OCI-M1 (cell line): Measurements from ENCODE around the gene ABCF3.
"Not testable (repeated sequence)": the region's sequence is repeated elsewhere in the genome, so short reads cannot be mapped to it uniquely, and the experiment has no call there.

Source experiments
- DNase-seq: peaks from one replicate; lab custom pipeline; 2025; lab: John Stamatoyannopoulos, UW

ABCF3 gene, protein sequence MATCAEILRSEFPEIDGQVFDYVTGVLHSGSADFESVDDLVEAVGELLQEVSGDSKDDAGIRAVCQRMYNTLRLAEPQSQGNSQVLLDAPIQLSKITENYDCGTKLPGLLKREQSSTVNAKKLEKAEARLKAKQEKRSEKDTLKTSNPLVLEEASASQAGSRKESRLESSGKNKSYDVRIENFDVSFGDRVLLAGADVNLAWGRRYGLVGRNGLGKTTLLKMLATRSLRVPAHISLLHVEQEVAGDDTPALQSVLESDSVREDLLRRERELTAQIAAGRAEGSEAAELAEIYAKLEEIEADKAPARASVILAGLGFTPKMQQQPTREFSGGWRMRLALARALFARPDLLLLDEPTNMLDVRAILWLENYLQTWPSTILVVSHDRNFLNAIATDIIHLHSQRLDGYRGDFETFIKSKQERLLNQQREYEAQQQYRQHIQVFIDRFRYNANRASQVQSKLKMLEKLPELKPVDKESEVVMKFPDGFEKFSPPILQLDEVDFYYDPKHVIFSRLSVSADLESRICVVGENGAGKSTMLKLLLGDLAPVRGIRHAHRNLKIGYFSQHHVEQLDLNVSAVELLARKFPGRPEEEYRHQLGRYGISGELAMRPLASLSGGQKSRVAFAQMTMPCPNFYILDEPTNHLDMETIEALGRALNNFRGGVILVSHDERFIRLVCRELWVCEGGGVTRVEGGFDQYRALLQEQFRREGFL

DNA sequence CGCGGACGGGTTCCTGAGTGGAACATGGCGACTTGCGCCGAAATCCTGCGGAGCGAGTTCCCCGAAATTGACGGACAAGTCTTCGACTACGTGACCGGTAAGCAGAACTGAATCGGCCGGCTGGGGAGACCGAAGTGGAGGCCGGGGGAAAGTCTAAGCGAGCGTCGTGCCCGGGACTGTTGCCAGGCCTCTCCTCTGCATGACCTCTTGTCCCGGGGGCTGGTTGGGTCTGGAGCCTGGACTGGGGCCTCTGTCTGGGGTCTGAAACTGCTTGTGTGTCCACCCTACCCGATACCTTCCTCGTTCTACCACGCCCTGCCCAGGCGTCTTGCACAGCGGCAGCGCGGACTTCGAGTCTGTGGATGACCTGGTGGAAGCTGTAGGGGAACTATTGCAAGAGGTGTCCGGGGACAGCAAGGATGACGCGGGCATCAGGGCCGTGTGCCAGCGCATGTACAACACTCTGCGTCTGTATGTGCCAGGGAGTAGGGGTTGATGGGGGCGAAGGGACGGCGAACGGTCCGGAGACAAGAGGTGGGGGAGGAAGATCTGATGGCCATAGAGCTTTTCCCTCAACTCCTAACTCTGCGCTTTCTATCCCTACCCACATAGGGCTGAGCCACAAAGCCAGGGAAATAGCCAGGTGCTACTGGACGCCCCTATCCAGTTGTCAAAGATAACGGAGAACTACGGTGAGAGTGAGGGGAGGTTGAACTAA lies at the start of gene ABCF3:
ABCF3 (plus strand) TSS at position 16 of the 718 bp plus-strand sequence; CDS start at position 25, 9 bp downstream.
- peak; percentile 60 for DNase-seq

DNA sequence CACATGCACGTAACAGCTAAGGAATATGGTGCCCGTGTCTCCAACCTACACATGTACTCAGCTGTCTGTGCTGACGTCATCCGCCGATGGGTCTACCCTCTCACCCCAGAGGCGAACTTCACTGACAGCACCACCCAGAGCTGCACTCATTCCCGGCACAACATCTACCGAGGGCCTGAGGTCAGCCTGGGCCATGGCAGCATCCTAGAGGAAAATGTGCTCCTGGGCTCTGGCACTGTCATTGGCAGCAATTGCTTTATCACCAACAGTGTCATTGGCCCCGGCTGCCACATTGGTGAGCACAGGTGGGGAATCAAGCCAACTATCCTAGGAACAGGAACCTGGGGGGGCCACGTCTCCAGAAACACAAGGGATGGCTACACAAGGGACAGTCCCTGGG lies 45.6 kb upstream of the ABCF3 start:
- DNase-seq, result no peak

DNA sequence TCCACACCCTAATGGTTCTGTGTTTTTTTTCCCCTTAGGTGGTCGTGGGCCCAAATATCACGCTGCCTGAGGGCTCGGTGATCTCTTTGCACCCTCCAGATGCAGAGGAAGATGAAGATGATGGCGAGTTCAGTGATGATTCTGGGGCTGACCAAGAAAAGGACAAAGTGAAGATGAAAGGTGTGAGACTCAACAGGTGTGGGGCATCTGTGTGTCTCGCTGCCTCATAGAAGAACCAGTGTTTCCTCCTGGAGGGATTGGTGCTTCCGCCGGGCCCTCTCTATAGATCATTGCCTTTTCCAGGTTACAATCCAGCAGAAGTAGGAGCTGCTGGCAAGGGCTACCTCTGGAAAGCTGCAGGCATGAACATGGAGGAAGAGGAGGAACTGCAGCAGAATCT lies 43.8 kb upstream of the ABCF3 start:
- DNase-seq, result no peak

DNA sequence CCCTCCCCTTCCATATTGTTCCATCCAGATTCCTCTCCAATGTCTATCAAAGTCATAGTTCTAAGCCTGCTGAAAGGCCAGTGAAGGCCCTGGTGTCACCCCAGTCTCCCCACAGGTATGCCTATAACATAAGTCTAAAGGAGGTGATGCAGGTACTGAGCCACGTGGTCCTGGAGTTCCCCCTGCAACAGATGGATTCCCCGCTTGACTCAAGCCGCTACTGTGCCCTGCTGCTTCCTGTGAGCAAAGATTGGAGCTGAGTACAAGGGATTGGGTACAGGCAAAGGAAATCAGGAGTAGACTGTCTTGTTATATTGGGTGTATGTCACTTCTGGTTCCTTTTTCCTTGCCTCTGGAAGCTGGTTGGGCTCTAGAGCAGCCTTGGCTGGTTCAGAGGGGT lies 42.7 kb upstream of the ABCF3 start:
- no peak for DNase-seq

DNA sequence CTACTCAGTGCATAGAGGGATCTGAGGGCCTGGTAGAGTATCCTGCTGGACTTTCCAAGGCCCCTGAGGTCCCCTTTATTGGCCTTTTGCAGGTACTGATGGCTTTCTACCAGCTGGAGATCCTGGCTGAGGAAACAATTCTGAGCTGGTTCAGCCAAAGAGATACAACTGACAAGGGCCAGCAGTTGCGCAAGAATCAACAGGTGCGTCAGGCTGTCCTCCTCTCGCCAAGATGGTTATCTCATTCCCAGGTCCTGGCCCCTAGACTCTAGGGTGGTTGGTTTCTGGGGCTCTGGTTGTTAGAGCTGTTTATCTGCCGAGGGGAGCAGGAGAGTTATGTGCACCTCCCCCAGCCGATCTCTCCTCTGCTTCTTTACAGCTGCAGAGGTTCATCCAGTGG lies 41.5 kb upstream of the ABCF3 start:
- no peak for DNase-seq

DNA sequence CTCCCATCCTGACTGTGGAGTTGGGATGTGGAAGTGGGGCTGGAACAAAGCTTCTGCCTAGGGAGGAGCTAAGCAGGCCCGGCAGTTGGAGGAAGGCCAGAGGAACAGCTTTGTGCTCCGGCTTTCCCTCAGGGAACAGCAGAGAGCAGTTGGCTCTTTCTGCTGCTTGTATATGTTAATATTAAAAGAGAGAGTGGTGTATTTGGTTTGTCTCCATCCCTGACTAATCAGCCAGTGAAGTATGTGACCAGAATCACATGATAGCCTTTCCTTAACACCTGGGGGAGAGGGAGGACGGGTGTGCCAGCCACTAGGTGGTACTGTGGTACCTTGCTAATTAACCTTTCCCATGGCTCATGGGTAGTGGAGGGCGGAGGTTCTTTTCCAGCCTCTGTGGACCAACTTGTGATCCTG lies 40.9 kb upstream of the ABCF3 start:
- DNase-seq, result peak; percentile 18

DNA sequence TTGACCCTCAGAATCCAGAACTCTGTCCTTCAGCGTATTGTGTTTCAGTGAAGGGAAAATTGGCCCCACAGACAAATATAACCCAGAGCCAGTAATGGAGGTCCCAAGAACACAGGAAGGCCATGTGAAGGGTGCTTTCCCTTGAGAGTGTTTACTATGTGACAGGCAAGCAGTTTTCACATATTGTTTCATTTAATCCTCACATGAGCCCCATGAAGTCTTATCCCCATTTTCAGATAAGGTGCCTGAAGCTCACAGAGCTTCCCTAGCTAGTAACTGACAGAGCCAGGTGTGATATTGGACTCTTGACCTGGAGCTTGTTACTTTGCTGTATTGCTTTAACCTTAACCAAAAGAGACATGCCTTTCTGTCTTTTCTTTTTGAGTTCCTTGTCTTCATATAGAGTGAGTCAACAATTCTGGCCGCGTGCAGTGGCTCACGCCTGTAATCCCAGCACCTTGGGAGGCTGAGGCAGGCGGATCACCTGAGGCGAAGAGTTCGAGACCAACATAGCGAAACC lies 40.2 kb upstream of the ABCF3 start:
- DNase-seq, result no peak

DNA sequence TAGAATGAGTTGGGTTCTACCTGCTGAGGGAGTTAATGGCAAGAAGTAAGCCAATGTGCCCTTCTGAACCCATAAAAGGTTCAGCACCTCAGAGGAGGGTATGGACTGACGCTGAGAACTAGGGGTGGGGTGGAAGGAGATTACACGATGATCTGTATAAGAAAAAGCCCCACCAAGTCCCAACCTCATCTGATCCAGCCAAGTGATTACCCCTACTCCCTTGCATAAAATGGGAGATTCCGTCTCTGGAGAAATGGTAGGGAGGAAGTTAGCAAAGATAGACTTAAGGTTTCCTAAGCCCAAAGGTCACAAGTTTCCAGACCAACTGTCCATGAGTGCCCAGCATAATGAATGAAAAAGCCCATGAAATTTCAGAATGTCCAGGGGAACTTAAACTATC lies 37.9 kb upstream of the ABCF3 start:
- no peak for DNase-seq

DNA sequence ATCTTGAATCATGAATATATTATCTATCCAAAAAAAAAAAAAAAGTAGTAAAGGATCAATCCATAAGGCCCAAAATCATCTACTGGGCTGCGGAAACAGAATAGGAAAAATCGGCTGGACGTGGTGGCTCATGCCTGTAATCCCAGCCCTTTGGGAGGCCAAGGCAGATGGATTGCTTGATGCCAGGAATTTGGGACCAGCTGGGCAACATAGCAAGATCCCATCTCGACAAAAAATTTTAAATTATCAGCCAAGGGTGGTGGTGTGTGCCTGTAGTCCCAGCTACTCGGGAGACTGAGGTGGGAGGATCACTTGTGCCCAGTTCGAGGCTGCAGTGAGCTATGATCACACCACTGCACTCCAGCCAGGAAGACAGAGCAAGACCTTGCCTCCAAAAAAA lies 36.9 kb upstream of the ABCF3 start:
- DNase-seq, result no peak

DNA sequence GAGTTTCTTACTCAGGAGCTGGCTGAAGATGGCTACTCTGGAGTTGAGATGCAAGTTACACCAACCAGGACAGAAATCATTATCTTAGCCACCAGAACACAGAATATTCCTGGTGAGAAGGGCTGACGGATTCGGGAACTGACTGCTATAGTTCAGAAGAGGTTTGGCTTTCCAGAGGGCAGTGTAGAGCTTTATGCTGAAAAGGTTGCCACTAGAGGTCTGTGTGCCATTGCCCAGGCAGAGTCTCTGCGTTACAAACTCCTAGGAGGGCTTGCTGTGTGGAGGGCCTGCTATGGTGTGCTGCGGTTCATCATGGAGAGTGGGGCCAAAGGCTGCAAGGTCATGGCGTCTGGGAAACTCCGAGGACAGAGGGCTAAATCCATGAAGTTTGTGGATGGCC lies 36.2 kb upstream of the ABCF3 start:
- not testable (repeated sequence) for DNase-seq

DNA sequence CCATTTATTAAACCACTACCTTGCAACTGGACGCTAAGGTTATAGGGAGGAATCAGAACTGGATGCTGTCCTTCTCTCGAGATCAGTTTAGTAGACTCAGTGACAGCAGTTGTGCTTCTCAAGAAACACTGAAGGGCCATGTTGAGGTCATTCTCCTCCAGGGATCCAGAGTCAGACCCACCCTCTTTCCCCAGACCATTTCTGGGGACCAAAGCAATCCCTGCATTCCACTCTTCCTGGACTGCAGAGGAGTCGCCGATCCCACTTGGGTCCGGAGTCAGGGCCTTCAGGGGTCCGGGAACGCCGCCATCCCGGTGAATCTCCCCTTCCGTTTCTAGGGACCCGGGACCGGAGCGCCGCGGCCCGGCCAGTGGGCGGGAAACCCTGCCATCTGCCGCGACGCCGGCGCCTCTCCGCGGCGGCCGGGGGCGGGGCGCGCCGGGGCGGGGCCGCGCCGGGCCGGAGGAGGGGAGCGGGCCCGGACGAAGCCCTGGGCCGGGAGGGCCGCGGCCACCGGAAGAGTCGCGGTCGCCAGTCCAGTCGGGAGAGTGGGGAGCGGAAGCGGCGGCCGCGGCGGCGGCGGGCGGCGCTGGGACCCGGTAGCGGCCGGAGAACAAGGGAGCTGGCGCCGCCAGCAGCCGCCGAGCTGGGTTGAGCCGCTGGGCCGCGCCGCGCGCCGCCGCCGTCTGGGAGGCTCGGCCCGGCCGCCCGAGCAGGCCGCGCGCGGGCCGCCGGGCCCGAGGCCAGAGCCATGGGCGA lies 30.9 kb upstream of the ABCF3 start, which contains the start of gene DVL3:
DVL3 (plus strand) TSS at position 493 of the 759 bp plus-strand sequence; CDS start at position 752, 259 bp downstream.
- DNase-seq, result peak; percentile 60

DNA sequence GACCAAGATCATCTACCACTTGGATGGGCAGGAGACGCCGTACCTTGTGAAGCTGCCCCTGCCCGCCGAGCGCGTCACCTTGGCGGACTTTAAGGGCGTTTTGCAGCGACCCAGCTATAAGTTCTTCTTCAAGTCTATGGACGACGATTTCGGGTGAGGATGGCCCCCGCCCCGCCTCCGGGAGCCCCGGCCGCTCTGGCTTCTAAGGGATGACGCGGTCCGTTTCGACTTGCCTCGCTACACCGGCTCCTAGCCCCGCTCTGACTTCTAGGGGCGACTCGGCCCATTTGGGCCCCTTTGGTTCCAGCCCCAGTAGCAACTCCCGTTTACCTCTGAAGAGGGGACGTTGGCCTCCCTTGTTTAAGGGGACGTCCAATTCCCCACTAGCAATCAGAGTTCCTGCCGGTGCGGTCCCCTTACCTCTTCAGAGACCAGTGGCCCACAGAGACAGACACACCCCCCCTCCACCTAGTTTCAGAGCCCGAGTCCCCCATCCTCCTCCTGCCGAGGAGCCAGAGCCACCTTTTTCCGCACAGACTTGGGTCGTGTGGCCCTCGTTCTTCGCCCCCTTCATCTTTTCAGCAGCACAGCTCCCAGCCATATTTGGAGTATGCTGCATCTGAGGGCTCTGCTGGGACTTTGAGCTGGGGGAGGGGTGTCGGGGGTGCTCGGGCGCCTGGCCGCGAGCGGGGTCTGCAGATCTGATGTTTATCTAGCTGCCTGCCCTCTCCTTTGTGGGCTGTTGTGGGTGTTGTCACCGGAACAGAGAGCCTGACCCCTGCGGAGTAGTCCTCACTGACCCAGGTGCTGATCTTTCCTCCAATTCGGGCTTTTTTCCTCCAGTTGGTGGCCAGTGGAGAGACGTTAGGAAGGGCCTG lies 30.1 kb upstream of the ABCF3 start:
- peak; percentile 53 for DNase-seq

DNA sequence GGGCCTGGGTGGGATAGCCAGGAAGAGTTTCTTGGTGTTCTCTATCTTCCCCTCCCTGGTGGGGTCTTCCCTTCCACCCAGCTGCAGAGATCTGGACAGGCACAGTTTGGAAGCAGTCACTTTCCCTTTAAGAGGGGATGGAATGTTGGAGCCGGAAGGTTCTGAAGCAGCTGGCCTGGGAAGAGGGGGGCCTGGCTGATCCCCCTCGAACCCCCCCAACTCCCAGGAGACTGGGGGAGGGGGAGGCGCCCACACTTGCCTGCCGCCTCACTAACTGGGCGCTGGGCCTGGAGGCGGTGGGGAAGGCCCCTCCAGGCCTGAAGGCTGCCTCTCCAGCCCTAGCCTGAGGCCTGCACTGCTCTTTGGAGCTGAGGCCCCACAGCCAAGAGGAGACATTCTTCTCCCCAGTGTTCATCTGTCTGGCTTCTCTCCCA lies 29.5 kb upstream of the ABCF3 start:
- no peak for DNase-seq

DNA sequence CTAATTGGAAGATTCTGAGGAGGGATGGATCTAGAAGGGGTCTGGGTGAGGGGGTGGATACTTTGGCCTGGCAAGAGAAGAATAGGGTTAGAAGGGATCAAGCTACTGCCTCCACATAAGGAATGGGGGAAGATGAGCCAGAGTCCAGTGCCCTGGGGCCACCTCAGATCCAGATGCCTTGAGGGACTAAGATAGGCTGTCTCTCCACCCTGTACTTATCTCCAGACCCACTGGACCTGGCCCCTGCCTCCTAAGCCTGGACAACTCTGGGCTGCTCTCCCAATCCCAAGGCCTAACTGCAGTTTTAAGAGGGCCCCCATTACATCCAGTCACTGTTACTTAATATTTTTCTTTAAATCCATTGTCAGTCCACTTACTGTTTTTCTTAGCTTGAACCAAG lies 28.8 kb upstream of the ABCF3 start:
- no peak for DNase-seq

DNA sequence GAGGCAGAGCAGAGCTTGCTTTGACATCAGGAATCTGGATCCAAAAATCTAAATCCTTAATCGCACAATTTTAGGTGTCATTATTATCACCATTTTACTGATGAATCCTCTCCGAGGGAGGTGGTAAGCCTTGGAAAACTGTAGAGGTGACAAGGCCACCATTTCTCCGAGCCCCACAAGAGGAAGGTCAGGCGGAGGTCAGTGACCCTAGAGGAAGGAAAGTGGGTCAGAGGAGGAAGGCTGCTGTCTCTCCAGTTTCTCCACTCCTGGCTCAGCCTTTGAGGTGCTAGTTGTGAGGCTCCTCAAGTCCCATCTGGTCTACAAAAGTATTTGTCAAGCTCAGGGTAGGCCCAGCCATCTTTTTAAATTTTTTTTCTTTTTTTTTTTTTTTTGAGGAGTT lies 27.6 kb upstream of the ABCF3 start:
- no peak for DNase-seq

DNA sequence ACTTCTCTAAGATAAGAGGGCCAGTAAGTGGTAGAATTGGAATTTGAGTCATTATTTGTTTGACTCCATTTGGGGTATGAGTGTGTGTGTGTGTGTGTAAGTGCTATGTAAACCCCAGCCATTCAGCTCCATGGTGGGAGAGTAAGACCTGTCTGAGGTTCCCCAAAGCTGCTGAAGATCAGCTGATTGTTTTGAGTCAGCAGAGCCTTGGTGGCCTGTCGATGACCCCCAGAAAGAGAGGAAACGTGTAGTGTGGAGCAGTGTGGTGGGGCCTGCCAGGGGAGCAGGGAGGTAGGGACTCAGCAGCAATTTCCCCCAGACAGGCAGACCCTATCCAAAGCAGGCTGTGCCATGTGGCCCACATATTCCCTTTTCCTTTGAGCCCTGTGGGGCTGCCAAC lies 25.5 kb upstream of the ABCF3 start:
- no peak for DNase-seq

DNA sequence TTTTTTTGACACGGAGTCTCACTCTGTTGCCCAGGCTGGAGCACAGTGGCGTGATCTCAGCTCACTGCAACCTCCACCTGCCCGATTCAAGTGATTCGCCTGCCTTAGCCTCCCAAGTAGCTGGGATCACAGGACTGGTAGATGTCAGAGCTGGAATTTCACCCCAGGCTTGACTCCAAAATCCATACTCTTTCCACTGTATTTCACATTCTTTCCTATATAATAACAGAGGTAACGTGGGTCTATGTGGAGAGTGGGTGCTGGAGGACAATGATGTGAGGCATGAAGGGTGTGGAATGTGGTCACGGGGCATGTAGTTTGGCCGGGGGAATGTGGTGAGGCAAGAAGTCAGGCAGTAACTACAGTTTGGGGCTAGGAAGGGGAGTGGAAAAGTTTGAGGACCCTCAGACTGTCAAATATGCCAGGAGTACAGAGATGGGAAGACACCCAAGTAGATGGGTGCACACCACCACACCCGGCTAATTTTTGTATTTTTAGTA lies 23.4 kb upstream of the ABCF3 start:
- DNase-seq, result not testable (repeated sequence)

DNA sequence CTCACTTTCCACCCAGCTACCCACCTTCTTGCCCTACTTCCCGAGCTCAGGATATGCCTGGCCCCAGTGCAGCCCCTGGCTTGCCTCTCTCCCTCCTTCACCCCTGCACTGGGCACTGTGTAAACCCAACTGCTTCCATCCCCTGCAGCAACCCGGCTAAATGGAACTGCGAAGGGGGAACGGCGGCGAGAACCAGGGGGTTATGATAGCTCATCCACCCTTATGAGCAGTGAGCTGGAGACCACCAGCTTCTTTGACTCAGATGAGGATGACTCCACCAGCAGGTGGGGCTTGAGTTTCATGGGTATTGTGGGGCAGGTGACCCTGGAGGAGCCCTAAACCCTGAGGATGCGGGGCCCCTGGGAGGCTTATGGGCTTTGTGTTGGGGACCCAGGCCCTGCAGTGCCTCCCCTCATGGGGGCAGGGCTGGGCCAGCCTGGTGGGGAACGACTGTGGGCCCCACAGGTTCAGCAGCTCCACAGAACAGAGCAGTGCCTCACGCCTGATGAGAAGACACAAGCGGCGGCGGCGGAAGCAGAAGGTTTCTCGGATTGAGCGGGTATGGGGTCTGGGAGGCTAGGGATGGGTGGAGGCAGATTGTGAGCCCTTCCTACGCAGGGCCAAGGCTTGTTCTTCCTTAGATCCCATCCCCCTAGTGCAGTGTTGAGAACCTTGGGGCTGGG lies 21.2 kb upstream of the ABCF3 start:
- no peak for DNase-seq

DNA sequence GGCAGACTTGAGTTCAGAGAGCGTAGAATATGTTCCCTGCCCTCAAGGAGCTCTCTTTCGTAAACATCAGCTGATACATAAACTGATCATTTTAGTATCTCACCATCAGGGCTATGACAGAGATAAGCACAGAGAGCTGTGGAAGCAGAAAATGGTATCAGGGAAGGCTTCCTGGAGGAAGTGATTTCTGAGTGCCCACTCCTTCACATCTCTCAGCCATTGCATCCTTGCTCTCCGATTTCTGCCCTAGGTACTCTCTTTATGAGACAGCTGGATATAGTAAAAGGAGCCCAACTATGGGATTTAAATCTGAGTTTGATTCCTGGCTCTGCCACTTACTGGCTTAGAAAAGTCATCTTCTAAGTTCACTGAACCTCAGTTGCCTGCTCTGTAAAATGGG lies 20.5 kb upstream of the ABCF3 start:
- DNase-seq, result no peak

DNA sequence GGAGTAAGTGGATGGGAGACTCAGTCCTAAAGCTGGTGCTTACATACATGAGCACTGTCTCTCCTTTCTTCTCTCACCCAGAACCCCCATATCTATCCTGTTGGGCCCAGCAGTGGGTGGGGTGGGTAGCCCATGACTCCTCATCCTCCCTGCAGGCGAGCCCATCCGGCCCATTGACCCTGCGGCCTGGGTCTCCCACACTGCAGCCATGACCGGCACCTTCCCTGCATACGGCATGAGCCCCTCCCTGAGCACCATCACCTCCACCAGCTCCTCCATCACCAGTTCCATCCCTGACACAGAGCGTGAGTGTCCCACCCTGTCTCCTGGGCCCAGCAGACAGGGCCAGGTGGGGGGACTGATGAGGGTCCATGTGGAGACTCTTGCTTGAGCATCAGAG lies 19.3 kb upstream of the ABCF3 start:
- no peak for DNase-seq
